CD14-positive monocyte (primary cell): ENCODE measurements around the gene TNFAIP8L3. TPM values are rescaled to one million over a fixed set of nuclear protein-coding genes. Genes with fewer than 3 reads are reported as not detected.

Source experiments
- DNase-seq, 3 donors: peaks; one replicate each; pipeline ENCODE4 v3.0.0-alpha.2; 2011 to 2022
- H2AFZ ChIP-seq: 2 replicates; pipeline ENCODE4 v1.6.0; 2012; ENCODE audit warnings: mild to moderate bottlenecking, low read depth, low read length, inconsistent platforms; ENCODE audit not compliant: insufficient read depth, poor library complexity, severe bottlenecking
- H3K27ac ChIP-seq, 2 donors: 1 replicate in 1 of 2; 2 replicates in 1 of 2; pipeline ENCODE4 v1.5.1; 2012 to 2013; ENCODE audit warnings: low read length in 2 of 2, control low read depth in 1 of 2, inconsistent platforms in 1 of 2, low read depth in 1 of 2, mild to moderate bottlenecking in 1 of 2
- H3K27me3 ChIP-seq, 2 donors: one replicate each; pipeline versions ENCODE4 v1.6.0 to v1.6.1; 2011 to 2013; ENCODE audit warnings: low read length in 2 of 2; ENCODE audit not compliant: control insufficient read depth in 2 of 2, insufficient read depth in 2 of 2
- H3K36me3 ChIP-seq, 2 donors: replicated peaks in 1 of 2; 1 replicate in 1 of 2; 2 replicates in 1 of 2; pipeline versions ENCODE4 v1.5.1 to v1.6.1; 2012 to 2013; ENCODE audit warnings: low read length in 2 of 2, control low read depth in 1 of 2, inconsistent platforms in 1 of 2, mild to moderate bottlenecking in 1 of 2; ENCODE audit not compliant: insufficient read depth in 2 of 2, control insufficient read depth in 1 of 2
- H3K4me1 ChIP-seq, 2 donors: 1 replicate in 1 of 2; 2 replicates in 1 of 2; pipeline versions ENCODE4 v1.5.1 to v1.6.1; 2012 to 2013; ENCODE audit warnings: low read length in 2 of 2, control low read depth in 1 of 2, inconsistent platforms in 1 of 2, mild to moderate bottlenecking in 1 of 2, moderate library complexity in 1 of 2; ENCODE audit not compliant: insufficient read depth in 2 of 2, control insufficient read depth in 1 of 2
- H3K4me2 ChIP-seq: replicated peaks from 2 replicates; pipeline ENCODE3; 2012; ENCODE audit warnings: low read length, moderate library complexity, mild to moderate bottlenecking; ENCODE audit not compliant: poor library complexity, severe bottlenecking; ENCODE audit errors: extremely low read depth
- H3K4me3 ChIP-seq, 3 experiments: fragments of 200-600 bp in 1 of 3; sonication (generic) in 1 of 3; replicated peaks in 1 of 3; 1 replicate in 2 of 3; 2 replicates in 1 of 3; pipeline ENCODE4 v1.5.1; 2011 to 2013; ENCODE audit warnings: low read length in 3 of 3, mild to moderate bottlenecking in 3 of 3, control low read depth in 2 of 3, low read depth in 2 of 3, inconsistent platforms in 1 of 3, moderate library complexity in 1 of 3
- H3K79me2 ChIP-seq: 2 replicates; pipeline ENCODE4 v1.6.0; 2012; ENCODE audit warnings: mild to moderate bottlenecking, control low read depth, inconsistent platforms, low read length, moderate library complexity; ENCODE audit not compliant: insufficient read depth
- H3K9ac ChIP-seq: 2 replicates; pipeline ENCODE4 v1.6.0; 2017; ENCODE audit warnings: low read length, mild to moderate bottlenecking; ENCODE audit not compliant: insufficient read depth, poor library complexity, severe bottlenecking
- H3K9me3 ChIP-seq, 2 donors: replicated peaks in 1 of 2; 1 replicate in 1 of 2; 2 replicates in 1 of 2; pipeline versions ENCODE4 v1.5.1 to v1.6.1; 2012 to 2013; ENCODE audit warnings: low read length in 2 of 2, control low read depth in 1 of 2; ENCODE audit not compliant: control insufficient read depth in 1 of 2, insufficient read depth in 1 of 2
- H4K20me1 ChIP-seq: 2 replicates; pipeline ENCODE4 v1.6.0; 2012; ENCODE audit warnings: mild to moderate bottlenecking, low read length, control low read depth, moderate library complexity; ENCODE audit not compliant: insufficient read depth
- H3K27ac Mint-ChIP-seq, 7 donors: one replicate each; pipeline ENCODE4 v1.8.0; 2020; ENCODE audit warnings: mild to moderate bottlenecking in 7 of 7, mixed read lengths in 7 of 7, moderate library complexity in 6 of 7, inconsistent platforms in 2 of 7
- H3K27me3 Mint-ChIP-seq, 3 donors: one replicate each; pipeline ENCODE4 v1.8.0; 2021 to 2022; ENCODE audit warnings: low read depth in 3 of 3, mild to moderate bottlenecking in 3 of 3, mixed read lengths in 3 of 3, moderate library complexity in 3 of 3, inconsistent platforms in 1 of 3
- H3K36me3 Mint-ChIP-seq, 2 donors: one replicate each; pipeline ENCODE4 v1.8.0; 2020; ENCODE audit warnings: mixed read lengths in 2 of 2, inconsistent platforms in 1 of 2, mild to moderate bottlenecking in 1 of 2
- H3K4me1 Mint-ChIP-seq: one replicate; pipeline ENCODE4 v1.8.0; 2020; ENCODE audit warnings: mild to moderate bottlenecking, mixed read lengths
- H3K4me3 Mint-ChIP-seq, 2 donors: one replicate each; pipeline ENCODE4 v1.8.0; 2020; ENCODE audit warnings: mild to moderate bottlenecking in 2 of 2, mixed read lengths in 2 of 2, moderate library complexity in 1 of 2
- H3K9me3 Mint-ChIP-seq, 7 donors: one replicate each; pipeline ENCODE4 v1.8.0; 2020 to 2022; ENCODE audit warnings: mixed read lengths in 7 of 7, mild to moderate bottlenecking in 6 of 7, moderate library complexity in 6 of 7, inconsistent platforms in 2 of 7
- WGBS: methylation state at CpG from one replicate; pipeline ENCODE4 v1.1.5; 2013; ENCODE audit warnings: missing lambda C conversion rate; ENCODE audit not compliant: insufficient coverage; 5-methylcytosine and 5-hydroxymethylcytosine counted together
- intact Hi-C, 2 donors: fragments of 100-400 bp; cut with micrococcal nuclease; formaldehyde crosslinking; loops; one replicate each; pipeline versions ENCODE4 v1.15.0 to v1.15.1; 2023
- polyA plus RNA-seq, 3 donors: library from polyadenylated mRNA; depleted of rRNA in 1 of 3; unstranded in 2 of 3; stranded (reverse) in 1 of 3; fragments of 300-500 nt in 2 of 3; fragments of >200 nt in 1 of 3; fragmentation: Illumina TruSeq in 2 of 3; gene quantifications; 1 replicate in 2 of 3; 2 replicates in 1 of 3; pipeline ENCODE4 v1.2.3, GENCODE V29; 2012 to 2021
- TF ChIP-seq, protein P1 (sequence below): fragments of 200-600 bp; IDR thresholded peaks from one replicate; pipeline ENCODE4 v1.8.0; 2022; ENCODE audit warnings: antibody characterized with exemption, mild to moderate bottlenecking

TNFAIP8L3 gene
- polyA plus RNA-seq, 3 donors, result not detected

DNA sequence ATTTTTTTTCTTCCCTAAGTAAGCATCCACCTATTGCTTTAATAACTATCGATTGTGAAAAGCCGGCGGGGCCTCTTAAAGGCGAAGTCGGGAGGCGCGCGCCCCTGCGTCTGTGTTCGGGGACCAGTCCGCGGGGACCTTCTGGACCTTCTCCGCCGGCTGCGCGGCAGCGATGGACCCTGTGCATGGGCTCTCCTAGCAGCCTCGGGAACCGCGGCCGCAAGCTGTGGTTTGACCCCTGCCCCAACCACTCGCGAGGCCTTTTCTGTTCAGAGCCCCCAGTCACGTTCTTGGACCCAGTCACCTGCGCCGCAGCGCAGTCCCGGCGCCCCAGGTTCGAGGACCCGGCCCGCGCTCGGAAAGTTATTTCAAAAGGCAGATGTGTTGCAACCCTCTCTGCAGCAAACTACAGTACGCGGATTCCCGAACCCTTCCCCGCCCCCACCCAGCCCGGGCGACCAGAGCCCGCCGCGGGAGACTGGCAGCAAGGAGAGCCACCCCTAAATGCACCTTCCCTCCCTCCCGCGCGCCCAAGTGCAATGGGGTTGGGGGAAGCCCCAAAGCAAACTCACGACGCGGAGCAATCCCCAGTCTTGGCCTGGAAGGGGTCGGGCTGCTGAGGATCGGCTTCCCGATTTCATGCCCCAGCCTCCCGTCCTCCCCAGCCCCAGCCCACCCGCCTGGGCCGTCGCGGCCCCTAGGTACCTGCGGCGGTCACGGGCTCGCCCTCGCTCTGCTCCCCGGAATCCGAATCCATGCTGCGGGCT is 684 bp downstream of the TNFAIP8L3 start:
- H4K20me1 ChIP-seq, result no peaks in the 10 kb centered on the region
- peak overlapping the region in 1 of 7 donors; percentile 41 for H3K27ac Mint-ChIP-seq
- H3K9ac ChIP-seq, result peak overlapping the region; percentile 5
- H3K9me3 ChIP-seq, result peaks cover 0 to 21% of the 10 kb centered on the region in 2 donors
- H2AFZ ChIP-seq, result peak overlapping the region; percentile 66
- TF ChIP-seq, protein P1, sequence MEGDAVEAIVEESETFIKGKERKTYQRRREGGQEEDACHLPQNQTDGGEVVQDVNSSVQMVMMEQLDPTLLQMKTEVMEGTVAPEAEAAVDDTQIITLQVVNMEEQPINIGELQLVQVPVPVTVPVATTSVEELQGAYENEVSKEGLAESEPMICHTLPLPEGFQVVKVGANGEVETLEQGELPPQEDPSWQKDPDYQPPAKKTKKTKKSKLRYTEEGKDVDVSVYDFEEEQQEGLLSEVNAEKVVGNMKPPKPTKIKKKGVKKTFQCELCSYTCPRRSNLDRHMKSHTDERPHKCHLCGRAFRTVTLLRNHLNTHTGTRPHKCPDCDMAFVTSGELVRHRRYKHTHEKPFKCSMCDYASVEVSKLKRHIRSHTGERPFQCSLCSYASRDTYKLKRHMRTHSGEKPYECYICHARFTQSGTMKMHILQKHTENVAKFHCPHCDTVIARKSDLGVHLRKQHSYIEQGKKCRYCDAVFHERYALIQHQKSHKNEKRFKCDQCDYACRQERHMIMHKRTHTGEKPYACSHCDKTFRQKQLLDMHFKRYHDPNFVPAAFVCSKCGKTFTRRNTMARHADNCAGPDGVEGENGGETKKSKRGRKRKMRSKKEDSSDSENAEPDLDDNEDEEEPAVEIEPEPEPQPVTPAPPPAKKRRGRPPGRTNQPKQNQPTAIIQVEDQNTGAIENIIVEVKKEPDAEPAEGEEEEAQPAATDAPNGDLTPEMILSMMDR, result no peak
- under 1% methylated on average over 55 of the region's 65 CpGs for WGBS
- H3K9me3 Mint-ChIP-seq, result peaks cover 0 to 15% (median 4%) of the 10 kb centered on the region in 7 donors
- intact Hi-C loops, result no loop called here
- peaks cover 71 to 76% (median 71%) of the 10 kb centered on the region in 3 donors for H3K27me3 Mint-ChIP-seq
- H3K27ac ChIP-seq, result no peak overlapping the region
- peaks cover 31 to 45% of the 10 kb centered on the region in 2 donors for H3K4me1 ChIP-seq
- peaks cover 71 to 75% of the 10 kb centered on the region in 2 donors for H3K27me3 ChIP-seq
- peak overlapping the region; percentile 73 to 89 for H3K4me3 Mint-ChIP-seq
- H3K4me2 ChIP-seq, result peak overlapping the region; percentile 87
- peaks cover 40% of the 10 kb centered on the region for H3K4me1 Mint-ChIP-seq
- H3K36me3 Mint-ChIP-seq, result no peaks in the 10 kb centered on the region
- DNase-seq, result no peak
- H3K4me3 ChIP-seq, result peak overlapping the region; percentile 29 to 73 (median 32)
- H3K36me3 ChIP-seq, result no peaks in the 10 kb centered on the region
- H3K79me2 ChIP-seq, result no peaks in the 10 kb centered on the region

DNA sequence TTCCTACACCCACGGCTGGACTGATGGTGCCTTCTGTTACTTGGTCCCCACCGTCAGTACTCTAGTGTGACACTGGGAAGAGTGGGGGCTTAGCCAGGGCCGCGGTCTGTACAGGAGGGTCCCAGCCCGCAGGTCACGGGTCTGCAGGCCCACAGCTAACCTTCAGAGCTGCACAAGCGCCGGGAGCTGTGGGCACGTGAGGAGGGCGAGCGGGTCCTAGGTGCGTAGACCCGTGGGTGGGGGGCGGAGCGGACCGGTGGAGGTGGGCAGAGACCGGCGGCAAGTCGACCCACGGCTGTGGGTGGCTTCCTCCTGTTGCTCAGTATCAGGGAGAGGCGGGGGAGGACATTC is 1.2 kb downstream of the TNFAIP8L3 start:
- H3K4me2 ChIP-seq, result peak overlapping the region; percentile 87
- peaks cover 73 to 78% of the 10 kb centered on the region in 2 donors for H3K27me3 ChIP-seq
- no peaks in the 10 kb centered on the region for H3K36me3 ChIP-seq
- peak overlapping the region in 1 of 3 experiments; percentile 73 for H3K4me3 ChIP-seq
- TF ChIP-seq, protein P1, result no peak
- no peak overlapping the region for H3K27ac Mint-ChIP-seq
- H3K4me3 Mint-ChIP-seq, result peak overlapping the region; percentile 73 to 89
- peak overlapping the region; percentile 5 for H3K9ac ChIP-seq
- 14% methylated on average over 8 of the region's 21 CpGs for WGBS
- DNase-seq, result no peak
- H4K20me1 ChIP-seq, result no peaks in the 10 kb centered on the region
- H3K36me3 Mint-ChIP-seq, result no peaks in the 10 kb centered on the region
- intact Hi-C loops, result no loop called here
- peak overlapping the region; percentile 66 for H2AFZ ChIP-seq
- peaks cover 0 to 15% (median 4%) of the 10 kb centered on the region in 7 donors for H3K9me3 Mint-ChIP-seq
- H3K4me1 ChIP-seq, result peaks cover 31 to 45% of the 10 kb centered on the region in 2 donors
- H3K27ac ChIP-seq, result no peak overlapping the region
- peaks cover 40% of the 10 kb centered on the region for H3K4me1 Mint-ChIP-seq
- peaks cover 75 to 78% (median 75%) of the 10 kb centered on the region in 3 donors for H3K27me3 Mint-ChIP-seq
- H3K79me2 ChIP-seq, result no peaks in the 10 kb centered on the region
- peaks cover 0 to 21% of the 10 kb centered on the region in 2 donors for H3K9me3 ChIP-seq
